ENCODE measurements around the gene NELL1.

DNA sequence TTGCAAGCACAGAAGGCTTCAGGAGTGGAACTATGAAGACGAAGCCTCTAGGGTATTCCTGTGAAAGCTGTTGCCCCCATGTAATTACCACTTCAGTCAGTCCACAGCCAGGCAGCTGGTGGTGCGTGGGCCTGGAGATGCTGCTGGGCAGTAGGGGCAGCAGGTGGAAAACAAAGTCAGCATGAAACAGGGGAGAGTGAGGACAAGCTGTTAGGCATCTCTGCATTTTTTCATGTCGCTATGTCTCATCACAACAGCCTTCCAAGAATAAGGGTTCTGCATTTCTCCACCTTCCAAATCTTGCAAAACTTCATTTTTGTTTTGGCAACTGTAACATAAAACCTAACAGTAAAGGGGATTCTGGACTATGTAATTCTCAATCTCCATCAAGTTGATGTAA, 757.5 kb downstream of the NELL1 start:
- TF ChIP-seq, protein P1, sequence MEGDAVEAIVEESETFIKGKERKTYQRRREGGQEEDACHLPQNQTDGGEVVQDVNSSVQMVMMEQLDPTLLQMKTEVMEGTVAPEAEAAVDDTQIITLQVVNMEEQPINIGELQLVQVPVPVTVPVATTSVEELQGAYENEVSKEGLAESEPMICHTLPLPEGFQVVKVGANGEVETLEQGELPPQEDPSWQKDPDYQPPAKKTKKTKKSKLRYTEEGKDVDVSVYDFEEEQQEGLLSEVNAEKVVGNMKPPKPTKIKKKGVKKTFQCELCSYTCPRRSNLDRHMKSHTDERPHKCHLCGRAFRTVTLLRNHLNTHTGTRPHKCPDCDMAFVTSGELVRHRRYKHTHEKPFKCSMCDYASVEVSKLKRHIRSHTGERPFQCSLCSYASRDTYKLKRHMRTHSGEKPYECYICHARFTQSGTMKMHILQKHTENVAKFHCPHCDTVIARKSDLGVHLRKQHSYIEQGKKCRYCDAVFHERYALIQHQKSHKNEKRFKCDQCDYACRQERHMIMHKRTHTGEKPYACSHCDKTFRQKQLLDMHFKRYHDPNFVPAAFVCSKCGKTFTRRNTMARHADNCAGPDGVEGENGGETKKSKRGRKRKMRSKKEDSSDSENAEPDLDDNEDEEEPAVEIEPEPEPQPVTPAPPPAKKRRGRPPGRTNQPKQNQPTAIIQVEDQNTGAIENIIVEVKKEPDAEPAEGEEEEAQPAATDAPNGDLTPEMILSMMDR (IDR thresholded peaks at IDR 0.05; ENCODE audit: poor library complexity) = no peak
- TF ChIP-seq EZH2 (IDR thresholded peaks at IDR 0.05; ENCODE audit: borderline replicate concordance) = no peak

Data from hepatocyte (in vitro differentiated cells).